Endothelial cell of umbilical vein (primary cell): ENCODE measurements around the gene DCDC1. TPM values are rescaled to one million over a fixed set of nuclear protein-coding genes. Genes with fewer than 3 reads are reported as not detected.

ENCODE experiments used
- BruUV-seq: library from RNA; stranded (reverse); fragments of 400-500 nt; replicated peaks from 2 replicates; lab custom pipeline; 2021; lab: Mats Ljungman, UMichigan
- CTCF ChIA-PET: fragments of 300-600, 350-600 bp; sonication (Branson Sonifier 250); formaldehyde crosslinking; loops from one replicate; lab custom pipeline; 2021; ENCODE audit warnings: antibody characterized with exemption, inconsistent platforms; lab: Charles Lee
- POLR2A ChIA-PET: fragments of 300-600, 350-600 bp; sonication (Branson Sonifier 250); formaldehyde crosslinking; loops from one replicate; lab custom pipeline; 2021; ENCODE audit warnings: antibody characterized with exemption, inconsistent platforms; lab: Charles Lee
- DNase-seq: peaks from one replicate; pipeline ENCODE4 v3.0.0-alpha.2; 2011; ENCODE audit warnings: low read depth, low spot score
- FAIRE-seq: peaks from 2 replicates; lab custom pipeline; 2011; peaks lifted over from hg19 to GRCh38; lab: Jason Lieb, UNC
- H2AFZ ChIP-seq: 2 replicates; pipeline ENCODE4 v1.6.0; 2012; ENCODE audit warnings: low read depth, low read length, control low read depth, inconsistent platforms
- H3K27ac ChIP-seq: 2 replicates; pipeline ENCODE4 v1.5.1; 2011; ENCODE audit warnings: low read depth, mild to moderate bottlenecking, control low read depth, low read length, moderate library complexity; ENCODE audit not compliant: insufficient read depth
- H3K27me3 ChIP-seq, 2 experiments: 2 replicates each; pipeline versions ENCODE4 v1.6.0 to v1.6.1; 2011; ENCODE audit warnings: low read length in 2 of 2, mixed read lengths in 1 of 2; ENCODE audit not compliant: control insufficient read depth in 2 of 2, insufficient read depth in 2 of 2
- H3K36me3 ChIP-seq, 2 experiments: 2 replicates in 1 of 2; 3 replicates in 1 of 2; pipeline ENCODE4 v1.5.1; 2011; ENCODE audit warnings: low read length in 2 of 2, mild to moderate bottlenecking in 1 of 2, moderate library complexity in 1 of 2; ENCODE audit not compliant: control insufficient read depth in 2 of 2, insufficient read depth in 2 of 2; ENCODE audit errors: extremely low read depth in 1 of 2
- H3K4me1 ChIP-seq: 3 replicates; pipeline ENCODE4 v1.5.1; 2011; ENCODE audit warnings: mild to moderate bottlenecking, low read length; ENCODE audit not compliant: control insufficient read depth, insufficient read depth; ENCODE audit errors: extremely low read depth
- H3K4me2 ChIP-seq: 2 replicates; pipeline ENCODE4 v1.6.1; 2011; ENCODE audit warnings: low read length, control low read depth, mixed read lengths; ENCODE audit not compliant: insufficient read depth
- H3K4me3 ChIP-seq, 3 experiments: fragments of 200-600 bp in 1 of 3; sonication (generic), shearing (Covaris generic) in 1 of 3; replicated peaks in 1 of 3; 2 replicates each; pipeline ENCODE4 v1.5.1; 2011 to 2016; ENCODE audit warnings: control low read depth in 3 of 3, low read length in 3 of 3, mild to moderate bottlenecking in 2 of 3, inconsistent platforms in 1 of 3, low read depth in 1 of 3, moderate library complexity in 1 of 3; ENCODE audit not compliant: insufficient read depth in 1 of 3
- H3K79me2 ChIP-seq: 2 replicates; pipeline ENCODE4 v1.6.0; 2012; ENCODE audit warnings: low read length, inconsistent platforms; ENCODE audit not compliant: control insufficient read depth, insufficient read depth
- H3K9ac ChIP-seq: replicated peaks from 2 replicates; pipeline ENCODE3; 2011; ENCODE audit warnings: low read length, control low read depth; ENCODE audit not compliant: insufficient read depth; ENCODE audit errors: extremely low read depth
- H3K9me1 ChIP-seq: replicated peaks from 3 replicates; pipeline ENCODE4 v1.6.0; 2011; ENCODE audit warnings: mild to moderate bottlenecking, low read length; ENCODE audit not compliant: control insufficient read depth, insufficient read depth; ENCODE audit errors: extremely low read depth
- H3K9me3 ChIP-seq: replicated peaks from 2 replicates; pipeline ENCODE4 v1.5.1; 2012; ENCODE audit warnings: low read length, inconsistent platforms; ENCODE audit not compliant: control insufficient read depth, insufficient read depth
- H4K20me1 ChIP-seq: replicated peaks from 2 replicates; pipeline ENCODE3; 2011; ENCODE audit warnings: mild to moderate bottlenecking, low read length; ENCODE audit not compliant: control insufficient read depth, insufficient read depth; ENCODE audit errors: extremely low read depth
- CTCF ChIP-seq, 2 donors: IDR thresholded peaks; 1 replicate in 1 of 2; 2 replicates in 1 of 2; pipeline ENCODE4 v1.5.1; 2011; ENCODE audit warnings: low read length in 2 of 2, mild to moderate bottlenecking in 2 of 2, moderate library complexity in 2 of 2, control low read depth in 1 of 2, inconsistent platforms in 1 of 2, low read depth in 1 of 2; ENCODE audit not compliant: insufficient read depth in 1 of 2; ENCODE audit errors: extremely low read depth in 1 of 2
- EZH2 ChIP-seq: IDR thresholded peaks from 2 replicates; pipeline ENCODE4 v1.6.1; 2012; ENCODE audit warnings: borderline replicate concordance, low read depth, mild to moderate bottlenecking, moderate library complexity, low read length, inconsistent platforms; ENCODE audit not compliant: severe bottlenecking
- FOS ChIP-seq: IDR thresholded peaks from 2 replicates; pipeline ENCODE4 v1.6.1; 2011; ENCODE audit warnings: mild to moderate bottlenecking, low read length, moderate library complexity, borderline replicate concordance; ENCODE audit not compliant: insufficient read depth
- GATA2 ChIP-seq: IDR thresholded peaks from 2 replicates; pipeline ENCODE4 v1.7.0; 2011; ENCODE audit warnings: low read depth, mild to moderate bottlenecking, moderate library complexity, mixed read lengths, low read length; ENCODE audit not compliant: insufficient read length, insufficient read depth
- JUN ChIP-seq: IDR thresholded peaks from 2 replicates; pipeline ENCODE4 v1.6.1; 2011; ENCODE audit warnings: borderline replicate concordance, low read depth; ENCODE audit not compliant: insufficient read length, insufficient read depth
- MAX ChIP-seq: IDR thresholded peaks from 2 replicates; pipeline ENCODE4 v1.6.1; 2011; ENCODE audit not compliant: insufficient read depth, insufficient read length
- MYC ChIP-seq: IDR thresholded peaks from one replicate; pipeline ENCODE4 v1.6.1; 2011; ENCODE audit warnings: mild to moderate bottlenecking, low read depth, low read length
- POLR2A ChIP-seq: IDR thresholded peaks from 2 replicates; pipeline ENCODE4 v1.6.1; 2012; ENCODE audit warnings: low read depth, mild to moderate bottlenecking, control low read depth, low read length
- POLR2AphosphoS5 ChIP-seq: IDR thresholded peaks from 2 replicates; pipeline ENCODE4 v1.6.1; 2012; ENCODE audit warnings: low read depth, mild to moderate bottlenecking, control low read depth, low read length, moderate library complexity; ENCODE audit not compliant: insufficient read depth
- dilution Hi-C: fragments of 300-500 bp; cut with MboI; formaldehyde crosslinking; loops from one replicate; pipeline ENCODE4 v1.15.0; 2019; ENCODE audit warnings: low sequenced_read_pairs; ENCODE audit not compliant: extremely low pct_ligation_motif_present
- intact Hi-C: fragments of 100-400 bp; cut with micrococcal nuclease; formaldehyde crosslinking; loops from one replicate; pipeline ENCODE4 v1.10.0; 2022
- polyA plus RNA-seq, 4 experiments: library from polyadenylated mRNA; depleted of rRNA in 3 of 4; stranded (reverse) in 3 of 4; unstranded in 1 of 4; fragments of >200 nt; gene quantifications; 2 replicates each; pipeline versions ENCODE4 v1.2.1 to v1.2.3, GENCODE V29; 2011 to 2012; ENCODE audit warnings: missing spikeins in 1 of 4
- total RNA-seq: library from RNA; stranded (reverse); gene quantifications from 2 replicates; pipeline ENCODE4 v1.2.3, GENCODE V29; 2021

Gene DCDC1
- total and polyA plus RNA-seq, 2 donors (not counting 3 experiments of a cell fraction or from before 2014, with no cell fraction given), result 0.04 TPM; not detected in 1

- H3K9me3 ChIP-seq, result no peaks in the 10 kb centered on the region
- H2AFZ ChIP-seq, result no peak overlapping the region
- TF ChIP-seq JUN (no peak), POLR2AphosphoS5 (no peak), EZH2 (no peak), POLR2A (no peak), FOS (no peak), MAX (no peak), CTCF (IDR thresholded peaks at IDR 0.05; ENCODE audit: extremely low read depth in 1 of 2, insufficient read depth in 1 of 2, low read depth in 1 of 2, low read length in 2 of 2) (no peak), GATA2 (no peak), MYC (no peak)
- ChIA-PET CTCF (no interaction called here), POLR2A (no interaction called here)
- FAIRE-seq (no peak), DNase-seq (no peak)
- dilution Hi-C loops (no loop called here), intact Hi-C loops (no loop called here)
- no peak overlapping the region for H3K27ac ChIP-seq
- no peak overlapping the region for H3K9ac ChIP-seq
- H3K4me3 ChIP-seq, result no peak overlapping the region
- no peaks in the 10 kb centered on the region for H3K9me1 ChIP-seq
- H3K4me2 ChIP-seq, result no peak overlapping the region
- no peaks in the 10 kb centered on the region for H3K79me2 ChIP-seq
- H3K4me1 ChIP-seq, result no peaks in the 10 kb centered on the region
- no TSS peak for BruUV-seq
- H3K27me3 ChIP-seq, result no peaks in the 10 kb centered on the region
- no peaks in the 10 kb centered on the region for H3K36me3 ChIP-seq
- H4K20me1 ChIP-seq, result no peaks in the 10 kb centered on the region
Measured at GRCh38 chr11:30861064-30861463, 508.5 kb downstream of the DCDC1 start.
